ENCODE results near the gene APRT. TPM values are rescaled to one million over a fixed set of nuclear protein-coding genes. Genes with fewer than 3 reads are reported as not detected.

The APRT gene
- total RNA-seq, 2 donors from 2014 or later = 165 to 211 TPM

- intact Hi-C loops (cut with DNase I) = no loop called here
- TF ChIP-seq CTCF (IDR thresholded peaks at IDR 0.05) (no peak), POLR2AphosphoS5 (IDR thresholded peaks at IDR 0.05) (no peak), POLR2A (IDR thresholded peaks at IDR 0.05) (no peak)
- no peaks in the 10 kb centered on the region for H3K9me3 ChIP-seq
- peaks cover 0 to 7% of the 10 kb centered on the region in 2 donors for H3K36me3 ChIP-seq
- no peaks in the 10 kb centered on the region for H3K4me1 ChIP-seq (replicated peaks)
- no peak overlapping the region for H3K27ac ChIP-seq
- 90% methylated on average over 37 of the region's 39 CpGs for WGBS
- no peak for DNase-seq (ENCODE audit: low spot score)
- no peaks in the 10 kb centered on the region for H3K27me3 ChIP-seq (replicated peaks; ENCODE audit: insufficient read depth)
- H3K4me3 ChIP-seq = no peak overlapping the region
Observed at GRCh38 chr16:88839026-88839529, 27.4 kb upstream of the APRT start.

GRCh38 chr16:88838566-88838965, 26.8 kb upstream of the APRT start:
- WGBS = 86% methylated on average over 19 of the region's 19 CpGs
- TF ChIP-seq CTCF (IDR thresholded peaks at IDR 0.05) = no peak
- no peak for TF ChIP-seq POLR2AphosphoS5 (IDR thresholded peaks at IDR 0.05)
- TF ChIP-seq POLR2A (IDR thresholded peaks at IDR 0.05) = no peak

GRCh38 chr16:88837806-88838205, 26.1 kb upstream of the APRT start:
- 87% methylated on average over 15 of the region's 20 CpGs for WGBS
- no peaks in the 10 kb centered on the region for H3K9me3 ChIP-seq
- no peaks in the 10 kb centered on the region for H3K4me1 ChIP-seq (replicated peaks)
- H3K27me3 ChIP-seq (replicated peaks; ENCODE audit: insufficient read depth) = no peaks in the 10 kb centered on the region
- intact Hi-C loops (cut with DNase I) = no loop called here
- no peak for DNase-seq (ENCODE audit: low spot score)
- H3K4me3 ChIP-seq = no peak overlapping the region
- H3K27ac ChIP-seq = no peak overlapping the region
- TF ChIP-seq POLR2AphosphoS5 (IDR thresholded peaks at IDR 0.05) (no peak), POLR2A (IDR thresholded peaks at IDR 0.05) (no peak), CTCF (IDR thresholded peaks at IDR 0.05) (no peak)
- H3K36me3 ChIP-seq = peaks cover 0 to 7% of the 10 kb centered on the region in 2 donors

More at GRCh38 chr16:88838566-88838965, 26.8 kb upstream of the APRT start:
- H3K4me3 ChIP-seq = no peak overlapping the region
- no peaks in the 10 kb centered on the region for H3K4me1 ChIP-seq (replicated peaks)
- no peak overlapping the region for H3K27ac ChIP-seq
- H3K36me3 ChIP-seq = peaks cover 0 to 7% of the 10 kb centered on the region in 2 donors
- DNase-seq (ENCODE audit: low spot score) = no peak
- no peaks in the 10 kb centered on the region for H3K9me3 ChIP-seq
- intact Hi-C loops (cut with DNase I) = no loop called here
- no peaks in the 10 kb centered on the region for H3K27me3 ChIP-seq (replicated peaks; ENCODE audit: insufficient read depth)

GRCh38 chr16:88836791-88837190, 25.1 kb upstream of the APRT start:
- Histone ChIP-seq H3K36me3 (peaks cover 0 to 7% of the 10 kb centered on the region in 2 donors), H3K4me3 (no peak overlapping the region), H3K4me1 (replicated peaks) (no peaks in the 10 kb centered on the region), H3K27me3 (replicated peaks; ENCODE audit: insufficient read depth) (no peaks in the 10 kb centered on the region), H3K27ac (no peak overlapping the region), H3K9me3 (no peaks in the 10 kb centered on the region)
- 90% methylated on average over 17 of the region's 17 CpGs for WGBS
- TF ChIP-seq POLR2AphosphoS5 (IDR thresholded peaks at IDR 0.05) (no peak), POLR2A (IDR thresholded peaks at IDR 0.05) (no peak), CTCF (IDR thresholded peaks at IDR 0.05) (no peak)
- intact Hi-C loops (cut with DNase I) = no loop called here
- DNase-seq (ENCODE audit: low spot score) = no peak

- TF ChIP-seq POLR2AphosphoS5 (IDR thresholded peaks at IDR 0.05) = no peak
- no peak for TF ChIP-seq POLR2A (IDR thresholded peaks at IDR 0.05)
- TF ChIP-seq CTCF (IDR thresholded peaks at IDR 0.05) = no peak
- H3K9me3 ChIP-seq = no peaks in the 10 kb centered on the region
- H3K36me3 ChIP-seq = peaks cover 0 to 7% of the 10 kb centered on the region in 2 donors
- no peak overlapping the region for H3K27ac ChIP-seq
- intact Hi-C loops (cut with DNase I) = no loop called here
- 94% methylated on average over 33 of the region's 33 CpGs for WGBS
- H3K4me1 ChIP-seq (replicated peaks) = no peaks in the 10 kb centered on the region
- DNase-seq (ENCODE audit: low spot score) = no peak
- H3K4me3 ChIP-seq = no peak overlapping the region
- H3K27me3 ChIP-seq (replicated peaks; ENCODE audit: insufficient read depth) = no peaks in the 10 kb centered on the region
Observed at GRCh38 chr16:88835818-88836217, 24.1 kb upstream of the APRT start.

Data from prostate gland (tissue), 2 donors.